Measurements from ENCODE around the gene FBXO21.
"Not testable (repeated sequence)": the region's sequence is repeated elsewhere in the genome, so short reads cannot be mapped to it uniquely, and the experiment has no call there.

DNA sequence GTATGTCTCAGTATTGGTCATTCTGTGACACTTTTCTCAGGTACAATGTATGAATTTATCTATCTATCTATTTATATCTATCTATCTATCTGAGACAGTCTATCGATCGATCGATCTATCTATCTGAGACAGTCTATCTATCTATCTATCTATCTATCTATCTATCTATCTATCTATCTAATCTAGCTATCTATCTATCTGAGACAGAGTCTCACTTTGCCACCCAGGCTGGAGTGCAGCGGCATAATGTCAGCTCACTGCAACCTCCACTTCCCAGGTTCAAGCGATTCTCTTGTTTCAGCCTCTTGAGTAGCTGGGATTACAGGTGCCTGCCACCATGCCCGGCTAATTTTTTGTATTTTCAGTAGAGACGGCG is 8.8 kb downstream of the FBXO21 start:
- TF ChIP-seq EZH2 (optimal IDR thresholded peaks at IDR 0.05; ENCODE audit: low read depth, low read length); CTCF (IDR thresholded peaks at IDR 0.05; ENCODE audit: low read length); EZH2phosphoT487 (IDR thresholded peaks at IDR 0.05; ENCODE audit: low read length): not testable (repeated sequence)

Data from MM.1S (cell line).